ENCODE measurements around the gene DNAJC10. TPM values are rescaled to one million over a fixed set of nuclear protein-coding genes. Genes with fewer than 3 reads are reported as not detected.

Gene DNAJC10
- total and polyA plus RNA-seq, 5 donors from 2014 or later, result 32.9 to 52.5 (median 47.4) TPM

- peaks cover 0 to 2% (median 0%) of the 10 kb centered on the region in 7 donors for H3K9me3 Mint-ChIP-seq
These were observed 102.4 kb downstream of the DNAJC10 start for GRCh38 chr2:182818501-182818900.

DNA sequence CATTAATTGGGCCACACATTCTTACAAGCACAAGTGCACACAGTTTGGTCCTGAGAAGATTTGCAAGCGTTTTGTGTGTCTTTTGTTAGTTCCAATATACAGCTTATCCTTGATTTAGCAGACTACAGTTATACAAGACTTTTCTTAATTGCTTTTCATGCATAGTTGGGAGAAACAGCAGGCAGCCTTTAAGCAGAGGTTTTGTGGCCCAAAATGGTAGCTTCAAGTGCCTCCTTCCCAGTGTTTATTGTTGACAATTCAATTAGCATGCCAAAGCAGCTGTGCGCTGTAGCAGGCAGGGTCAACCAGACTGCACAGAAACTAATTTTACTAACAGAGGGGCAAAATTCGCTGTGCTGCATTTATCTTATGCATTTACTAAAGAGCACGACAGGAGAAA, 102.9 kb downstream of the DNAJC10 start:
- H3K4me1 ChIP-seq (ENCODE audit: control insufficient read depth, insufficient read depth, low read length, poor library complexity, severe bottlenecking), result no peaks in the 10 kb centered on the region
- no peak overlapping the region for H3K27ac Mint-ChIP-seq
- no peak overlapping the region for H3K27ac ChIP-seq (ENCODE audit: insufficient read depth, low read length, poor library complexity, severe bottlenecking)
- H3K9me3 Mint-ChIP-seq, result peaks cover 0 to 3% (median 0%) of the 10 kb centered on the region in 7 donors
- no peaks in the 10 kb centered on the region for H3K36me3 Mint-ChIP-seq
- no peaks in the 10 kb centered on the region for H3K9me3 ChIP-seq (ENCODE audit: control insufficient read depth in 2 of 2, low read length in 2 of 2)
- no peak for DNase-seq
- no peak overlapping the region for H3K4me3 ChIP-seq (ENCODE audit: low read depth, low read length)
- H3K4me1 Mint-ChIP-seq, result no peaks in the 10 kb centered on the region
- H3K27me3 ChIP-seq (ENCODE audit: control insufficient read depth, insufficient read depth, low read length), result peaks cover 3% of the 10 kb centered on the region
- no peak overlapping the region for H3K4me3 Mint-ChIP-seq
- H3K27me3 Mint-ChIP-seq, result peaks cover 11% of the 10 kb centered on the region
- ATAC-seq (ENCODE audit: low read depth in 2 of 2), result no peak
- no peaks in the 10 kb centered on the region for H3K36me3 ChIP-seq (ENCODE audit: control insufficient read depth, insufficient read depth, low read length)

More at GRCh38 chr2:182818501-182818900, 102.4 kb downstream of the DNAJC10 start:
- Mint-ChIP-seq H3K27ac (no peak overlapping the region), H3K4me1 (no peaks in the 10 kb centered on the region), H3K27me3 (peaks cover 11% of the 10 kb centered on the region), H3K4me3 (no peak overlapping the region), H3K36me3 (no peaks in the 10 kb centered on the region)
- H3K36me3 ChIP-seq (ENCODE audit: control insufficient read depth, insufficient read depth, low read length), result no peaks in the 10 kb centered on the region
- no peak for ATAC-seq (ENCODE audit: low read depth in 2 of 2)
- H3K27ac ChIP-seq (ENCODE audit: insufficient read depth, low read length, poor library complexity, severe bottlenecking), result no peak overlapping the region
- H3K4me1 ChIP-seq (ENCODE audit: control insufficient read depth, insufficient read depth, low read length, poor library complexity, severe bottlenecking), result no peaks in the 10 kb centered on the region
- no peak overlapping the region for H3K4me3 ChIP-seq (ENCODE audit: low read depth, low read length)
- no peak for DNase-seq
- no peaks in the 10 kb centered on the region for H3K9me3 ChIP-seq (ENCODE audit: control insufficient read depth in 2 of 2, low read length in 2 of 2)
- H3K27me3 ChIP-seq (ENCODE audit: control insufficient read depth, insufficient read depth, low read length), result peaks cover 3% of the 10 kb centered on the region

GRCh38 chr2:182819412-182819811, 103.4 kb downstream of the DNAJC10 start:
- no peaks in the 10 kb centered on the region for H3K36me3 Mint-ChIP-seq

GRCh38 chr2:182821182-182821581, 105.1 kb downstream of the DNAJC10 start:
- no peak overlapping the region for H3K4me3 ChIP-seq (ENCODE audit: low read depth, low read length)
- no peaks in the 10 kb centered on the region for H3K36me3 ChIP-seq (ENCODE audit: control insufficient read depth, insufficient read depth, low read length)
- Mint-ChIP-seq H3K27me3 (peaks cover 7% of the 10 kb centered on the region), H3K4me1 (no peaks in the 10 kb centered on the region), H3K4me3 (no peak overlapping the region), H3K36me3 (no peaks in the 10 kb centered on the region), H3K9me3 (peaks cover 0 to 3% (median 0%) of the 10 kb centered on the region in 7 donors), H3K27ac (no peak overlapping the region)
- no peaks in the 10 kb centered on the region for H3K4me1 ChIP-seq (ENCODE audit: control insufficient read depth, insufficient read depth, low read length, poor library complexity, severe bottlenecking)
- ATAC-seq (ENCODE audit: low read depth in 2 of 2), result no peak
- DNase-seq, result no peak
- H3K27ac ChIP-seq (ENCODE audit: insufficient read depth, low read length, poor library complexity, severe bottlenecking), result no peak overlapping the region
- H3K9me3 ChIP-seq (ENCODE audit: control insufficient read depth in 2 of 2, low read length in 2 of 2), result no peaks in the 10 kb centered on the region
- peaks cover 3% of the 10 kb centered on the region for H3K27me3 ChIP-seq (ENCODE audit: control insufficient read depth, insufficient read depth, low read length)

More at GRCh38 chr2:182819412-182819811, 103.4 kb downstream of the DNAJC10 start:
- Histone ChIP-seq H3K9me3 (ENCODE audit: control insufficient read depth in 2 of 2, low read length in 2 of 2) (no peaks in the 10 kb centered on the region), H3K4me3 (ENCODE audit: low read depth, low read length) (no peak overlapping the region), H3K27me3 (ENCODE audit: control insufficient read depth, insufficient read depth, low read length) (peaks cover 3% of the 10 kb centered on the region), H3K27ac (ENCODE audit: insufficient read depth, low read length, poor library complexity, severe bottlenecking) (no peak overlapping the region), H3K36me3 (ENCODE audit: control insufficient read depth, insufficient read depth, low read length) (no peaks in the 10 kb centered on the region), H3K4me1 (ENCODE audit: control insufficient read depth, insufficient read depth, low read length, poor library complexity, severe bottlenecking) (no peaks in the 10 kb centered on the region)
- Mint-ChIP-seq H3K27ac (no peak overlapping the region), H3K9me3 (peaks cover 0 to 3% (median 0%) of the 10 kb centered on the region in 7 donors), H3K4me3 (no peak overlapping the region), H3K4me1 (no peaks in the 10 kb centered on the region), H3K27me3 (peaks cover 11% of the 10 kb centered on the region)
- DNase-seq (no peak), ATAC-seq (ENCODE audit: low read depth in 2 of 2) (no peak)

GRCh38 chr2:182822733-182823132, 106.7 kb downstream of the DNAJC10 start:
- ATAC-seq (ENCODE audit: low read depth in 2 of 2) (no peak), DNase-seq (no peak)
- Histone ChIP-seq H3K27me3 (ENCODE audit: control insufficient read depth, insufficient read depth, low read length) (peaks cover 3% of the 10 kb centered on the region), H3K4me3 (ENCODE audit: low read depth, low read length) (no peak overlapping the region), H3K4me1 (ENCODE audit: control insufficient read depth, insufficient read depth, low read length, poor library complexity, severe bottlenecking) (no peaks in the 10 kb centered on the region), H3K9me3 (ENCODE audit: control insufficient read depth in 2 of 2, low read length in 2 of 2) (no peaks in the 10 kb centered on the region), H3K27ac (ENCODE audit: insufficient read depth, low read length, poor library complexity, severe bottlenecking) (no peak overlapping the region), H3K36me3 (ENCODE audit: control insufficient read depth, insufficient read depth, low read length) (no peaks in the 10 kb centered on the region)
- Mint-ChIP-seq H3K4me3 (no peak overlapping the region), H3K9me3 (peaks cover 0 to 3% (median 0%) of the 10 kb centered on the region in 7 donors), H3K36me3 (no peaks in the 10 kb centered on the region), H3K4me1 (no peaks in the 10 kb centered on the region), H3K27me3 (peaks cover 7% of the 10 kb centered on the region), H3K27ac (no peak overlapping the region)

DNA sequence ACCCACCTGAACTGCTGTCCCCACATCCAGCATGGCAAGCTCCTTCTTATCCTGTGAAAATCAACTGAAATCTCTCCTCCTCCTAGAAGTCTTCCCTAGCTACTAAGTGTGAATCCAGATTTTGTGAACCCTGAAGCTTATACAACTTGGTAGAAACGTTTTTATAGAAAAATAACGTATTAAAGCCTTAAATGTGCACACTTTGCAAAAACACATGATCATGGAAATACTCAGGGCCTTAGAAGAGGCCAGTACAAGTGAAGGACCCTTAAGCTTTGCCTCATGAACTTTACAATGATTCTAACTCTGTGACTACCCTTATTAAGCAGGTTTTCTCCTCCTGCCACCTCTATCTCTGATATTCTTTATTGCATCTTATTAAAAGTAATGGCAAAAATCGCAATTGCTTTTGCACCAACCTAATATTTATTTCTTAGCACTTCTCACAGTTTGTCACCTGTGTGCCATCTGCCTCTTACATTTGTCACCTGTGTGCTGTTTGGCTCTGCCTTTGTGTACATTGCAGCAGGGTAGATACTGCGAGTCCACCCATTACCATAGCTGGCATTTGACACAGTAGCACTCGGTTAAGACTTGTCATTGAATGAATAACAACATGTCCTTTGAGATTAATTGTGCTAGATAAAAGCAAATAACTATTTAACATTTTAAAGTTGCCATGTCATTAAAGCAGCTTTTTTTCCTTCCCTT, 108.2 kb downstream of the DNAJC10 start:
- peaks cover 7% of the 10 kb centered on the region for H3K27me3 Mint-ChIP-seq
- no peak overlapping the region for H3K27ac ChIP-seq (ENCODE audit: insufficient read depth, low read length, poor library complexity, severe bottlenecking)
- no peaks in the 10 kb centered on the region for H3K4me1 ChIP-seq (ENCODE audit: control insufficient read depth, insufficient read depth, low read length, poor library complexity, severe bottlenecking)
- H3K36me3 Mint-ChIP-seq, result no peaks in the 10 kb centered on the region
- H3K36me3 ChIP-seq (ENCODE audit: control insufficient read depth, insufficient read depth, low read length), result no peaks in the 10 kb centered on the region
- H3K4me3 ChIP-seq (ENCODE audit: low read depth, low read length), result no peak overlapping the region
- H3K4me3 Mint-ChIP-seq, result no peak overlapping the region
- ATAC-seq (ENCODE audit: low read depth in 2 of 2) (no peak), DNase-seq (no peak)
- H3K27ac Mint-ChIP-seq, result no peak overlapping the region
- H3K9me3 Mint-ChIP-seq, result peaks cover 0 to 3% (median 0%) of the 10 kb centered on the region in 7 donors
- no peaks in the 10 kb centered on the region for H3K9me3 ChIP-seq (ENCODE audit: control insufficient read depth in 2 of 2, low read length in 2 of 2)
- H3K27me3 ChIP-seq (ENCODE audit: control insufficient read depth, insufficient read depth, low read length), result peaks cover 3% of the 10 kb centered on the region
- no peaks in the 10 kb centered on the region for H3K4me1 Mint-ChIP-seq

GRCh38 chr2:182824767-182825158, 108.7 kb downstream of the DNAJC10 start:
- H3K27me3 ChIP-seq (ENCODE audit: control insufficient read depth, insufficient read depth, low read length), result peaks cover 3% of the 10 kb centered on the region
- H3K36me3 ChIP-seq (ENCODE audit: control insufficient read depth, insufficient read depth, low read length), result no peaks in the 10 kb centered on the region
- no peak for ATAC-seq (ENCODE audit: low read depth in 2 of 2)
- H3K4me3 ChIP-seq (ENCODE audit: low read depth, low read length), result no peak overlapping the region
- no peak overlapping the region for H3K27ac ChIP-seq (ENCODE audit: insufficient read depth, low read length, poor library complexity, severe bottlenecking)
- H3K9me3 ChIP-seq (ENCODE audit: control insufficient read depth in 2 of 2, low read length in 2 of 2), result no peaks in the 10 kb centered on the region
- Mint-ChIP-seq H3K9me3 (peaks cover 0 to 3% (median 0%) of the 10 kb centered on the region in 7 donors), H3K27me3 (peaks cover 7% of the 10 kb centered on the region), H3K4me3 (no peak overlapping the region), H3K36me3 (no peaks in the 10 kb centered on the region), H3K27ac (no peak overlapping the region), H3K4me1 (no peaks in the 10 kb centered on the region)
- DNase-seq, result no peak
- no peaks in the 10 kb centered on the region for H3K4me1 ChIP-seq (ENCODE audit: control insufficient read depth, insufficient read depth, low read length, poor library complexity, severe bottlenecking)

DNA sequence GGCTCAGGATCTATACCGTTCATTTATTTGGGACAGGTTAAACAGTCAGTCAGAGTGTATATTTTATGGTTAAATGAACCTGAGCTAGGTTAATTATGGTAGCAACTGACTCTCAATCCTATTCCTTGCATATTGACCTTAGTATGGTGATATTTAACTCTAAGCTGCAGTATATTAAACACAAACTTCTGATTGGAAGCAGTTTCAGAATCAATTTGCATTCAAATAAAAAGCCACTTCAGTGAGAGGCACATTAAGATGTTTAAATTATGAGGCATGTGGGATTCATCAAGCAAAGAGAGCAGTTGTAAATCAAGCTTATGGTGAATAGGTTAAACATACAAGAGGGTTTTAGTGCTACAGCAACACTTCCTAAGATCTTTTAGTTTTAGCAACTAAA, 110.0 kb downstream of the DNAJC10 start:
- DNase-seq, result no peak
- Mint-ChIP-seq H3K9me3 (peaks cover 0 to 3% (median 0%) of the 10 kb centered on the region in 7 donors), H3K27ac (no peak overlapping the region), H3K36me3 (no peaks in the 10 kb centered on the region), H3K4me1 (no peaks in the 10 kb centered on the region), H3K27me3 (peaks cover 3% of the 10 kb centered on the region), H3K4me3 (no peak overlapping the region)
- Histone ChIP-seq H3K4me1 (ENCODE audit: control insufficient read depth, insufficient read depth, low read length, poor library complexity, severe bottlenecking) (no peaks in the 10 kb centered on the region), H3K27ac (ENCODE audit: insufficient read depth, low read length, poor library complexity, severe bottlenecking) (no peak overlapping the region), H3K27me3 (ENCODE audit: control insufficient read depth, insufficient read depth, low read length) (peaks cover 3% of the 10 kb centered on the region), H3K36me3 (ENCODE audit: control insufficient read depth, insufficient read depth, low read length) (no peaks in the 10 kb centered on the region), H3K4me3 (ENCODE audit: low read depth, low read length) (no peak overlapping the region), H3K9me3 (ENCODE audit: control insufficient read depth in 2 of 2, low read length in 2 of 2) (no peaks in the 10 kb centered on the region)
- no peak for ATAC-seq (ENCODE audit: low read depth in 2 of 2)
